Measurements from ENCODE around the gene VPS8.
A peak's percentile ranks its signal among the peaks of the same experiment; 100 is the strongest.

The VPS8 gene

DNA sequence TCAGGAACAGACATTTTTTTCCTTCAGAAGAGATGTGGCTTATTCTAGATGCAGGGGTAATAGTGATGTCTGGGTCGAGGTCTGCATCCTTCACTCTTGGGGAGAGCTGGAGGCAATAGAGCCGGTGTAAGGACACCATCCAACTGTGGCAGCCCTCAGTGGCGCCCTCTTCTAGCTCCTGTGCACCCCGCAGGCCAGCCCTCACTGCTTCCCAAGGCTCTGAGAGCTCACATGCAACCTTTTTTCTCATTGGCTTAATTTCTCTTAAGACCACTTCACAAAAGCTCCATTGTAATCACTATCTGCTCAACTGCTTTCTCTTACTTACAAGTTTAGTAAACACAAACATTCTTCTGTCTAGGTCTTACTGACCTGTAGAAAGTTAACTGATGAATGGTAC lies 3.9 kb upstream of the VPS8 start:
- Histone ChIP-seq H3K4me3 (ENCODE audit: low read length) (no peak overlapping the region), H3K4me1 (ENCODE audit: control insufficient read depth, insufficient read depth, low read length) (peaks cover 5% of the 10 kb centered on the region), H3K9ac (ENCODE audit: low read length) (no peak overlapping the region), H3K36me3 (ENCODE audit: control insufficient read depth, insufficient read depth, low read length) (no peaks in the 10 kb centered on the region), H3K27me3 (ENCODE audit: control insufficient read depth, insufficient read depth, low read length) (no peaks in the 10 kb centered on the region), H3K27ac (ENCODE audit: low read depth, low read length) (no peak overlapping the region)

DNA sequence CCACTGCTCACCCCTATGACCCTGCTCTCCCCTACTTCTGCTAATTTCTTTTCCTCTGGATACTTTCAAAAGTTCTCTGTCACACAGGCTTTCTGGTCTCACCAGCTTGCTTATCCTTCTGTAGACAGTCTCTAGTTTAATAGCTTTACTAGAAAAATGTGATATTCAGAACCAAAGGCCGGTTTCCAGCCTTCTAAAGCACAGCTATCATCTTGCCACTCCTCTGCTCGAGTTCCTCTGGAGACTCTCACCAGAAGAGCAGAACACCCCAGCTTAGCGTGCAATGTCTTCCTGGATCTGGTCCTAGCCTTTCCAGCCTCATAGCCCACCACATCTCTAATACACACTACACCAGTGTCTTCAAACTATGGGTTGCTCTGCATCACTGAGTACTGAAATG lies 1.8 kb upstream of the VPS8 start:
- H3K4me3 ChIP-seq (ENCODE audit: low read length) = no peak overlapping the region
- no peaks in the 10 kb centered on the region for H3K27me3 ChIP-seq (ENCODE audit: control insufficient read depth, insufficient read depth, low read length)
- no peak overlapping the region for H3K9ac ChIP-seq (ENCODE audit: low read length)
- no peak overlapping the region for H3K27ac ChIP-seq (ENCODE audit: low read depth, low read length)
- peaks cover 6% of the 10 kb centered on the region for H3K4me1 ChIP-seq (ENCODE audit: control insufficient read depth, insufficient read depth, low read length)
- H3K36me3 ChIP-seq (ENCODE audit: control insufficient read depth, insufficient read depth, low read length) = no peaks in the 10 kb centered on the region

DNA sequence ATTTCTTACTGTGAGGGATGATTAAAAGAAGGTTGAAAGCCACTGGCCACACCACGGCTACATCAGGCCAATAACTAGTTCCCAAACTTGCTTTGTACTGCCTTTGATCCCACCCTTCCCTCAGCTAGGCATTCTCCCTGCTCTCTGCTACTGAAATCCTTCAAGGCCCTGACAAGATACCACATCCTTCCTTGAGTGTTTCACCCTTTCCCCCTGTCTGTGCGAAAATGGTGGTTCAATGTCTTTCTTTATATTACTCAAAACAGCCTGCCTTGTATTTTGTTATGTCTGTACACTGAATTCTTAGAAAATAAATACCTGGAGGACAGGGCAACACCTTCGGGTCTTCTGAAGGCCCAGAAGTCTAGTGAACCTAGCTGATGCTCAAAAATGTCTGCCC lies 932 bp upstream of the VPS8 start:
- Histone ChIP-seq H3K36me3 (ENCODE audit: control insufficient read depth, insufficient read depth, low read length) (no peaks in the 10 kb centered on the region), H3K27me3 (ENCODE audit: control insufficient read depth, insufficient read depth, low read length) (no peaks in the 10 kb centered on the region), H3K4me3 (ENCODE audit: low read length) (no peak overlapping the region), H3K27ac (ENCODE audit: low read depth, low read length) (no peak overlapping the region), H3K4me1 (ENCODE audit: control insufficient read depth, insufficient read depth, low read length) (peaks cover 6% of the 10 kb centered on the region), H3K9ac (ENCODE audit: low read length) (no peak overlapping the region)

DNA sequence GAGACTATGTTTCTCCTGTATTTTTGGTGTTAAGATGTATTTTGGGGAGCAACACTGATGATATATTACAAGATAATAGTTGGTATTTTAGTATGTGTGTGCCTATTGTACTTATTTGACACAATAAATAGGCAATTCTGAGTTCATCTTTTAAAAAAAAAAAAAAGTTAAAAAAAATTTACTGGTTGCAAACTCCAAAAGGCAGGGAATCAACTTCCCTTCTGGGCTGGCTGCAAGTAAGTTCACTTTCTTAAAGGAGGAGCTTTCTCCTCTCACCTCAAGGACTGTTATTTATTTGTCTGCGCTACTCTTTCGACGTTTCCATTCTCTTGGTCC lies 335 bp upstream of the VPS8 start:
- Histone ChIP-seq H3K36me3 (ENCODE audit: control insufficient read depth, insufficient read depth, low read length) (no peaks in the 10 kb centered on the region), H3K27ac (ENCODE audit: low read depth, low read length) (no peak overlapping the region), H3K4me3 (ENCODE audit: low read length) (peak overlapping the region; percentile 63), H3K9ac (ENCODE audit: low read length) (no peak overlapping the region), H3K27me3 (ENCODE audit: control insufficient read depth, insufficient read depth, low read length) (no peaks in the 10 kb centered on the region), H3K4me1 (ENCODE audit: control insufficient read depth, insufficient read depth, low read length) (peaks cover 6% of the 10 kb centered on the region)

DNA sequence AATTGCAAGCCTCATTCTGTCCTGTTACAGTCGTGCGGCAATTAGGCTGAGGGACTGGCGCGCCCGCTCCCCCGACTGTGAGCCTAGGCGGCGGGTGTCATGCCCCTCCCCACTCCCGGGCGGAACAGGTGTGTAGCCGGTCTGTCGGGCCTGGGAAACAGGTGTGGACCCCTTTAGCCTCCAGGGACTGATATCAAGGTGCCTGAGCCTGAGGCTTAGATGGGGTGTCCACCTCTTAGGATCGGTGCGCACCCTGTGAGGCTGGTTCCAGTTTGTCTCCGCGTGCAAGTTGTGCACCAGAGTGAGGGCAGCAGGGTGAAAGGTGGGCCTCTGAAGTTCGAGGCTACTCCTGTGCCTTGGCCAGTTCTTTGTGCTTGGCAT lies 686 bp downstream of the VPS8 start:
- no peaks in the 10 kb centered on the region for H3K27me3 ChIP-seq (ENCODE audit: control insufficient read depth, insufficient read depth, low read length)
- H3K9ac ChIP-seq (ENCODE audit: low read length) = peak overlapping the region; percentile 46
- H3K4me1 ChIP-seq (ENCODE audit: control insufficient read depth, insufficient read depth, low read length) = peaks cover 6% of the 10 kb centered on the region
- no peak overlapping the region for H3K27ac ChIP-seq (ENCODE audit: low read depth, low read length)
- H3K4me3 ChIP-seq (ENCODE audit: low read length) = peak overlapping the region; percentile 87
- no peaks in the 10 kb centered on the region for H3K36me3 ChIP-seq (ENCODE audit: control insufficient read depth, insufficient read depth, low read length)

DNA sequence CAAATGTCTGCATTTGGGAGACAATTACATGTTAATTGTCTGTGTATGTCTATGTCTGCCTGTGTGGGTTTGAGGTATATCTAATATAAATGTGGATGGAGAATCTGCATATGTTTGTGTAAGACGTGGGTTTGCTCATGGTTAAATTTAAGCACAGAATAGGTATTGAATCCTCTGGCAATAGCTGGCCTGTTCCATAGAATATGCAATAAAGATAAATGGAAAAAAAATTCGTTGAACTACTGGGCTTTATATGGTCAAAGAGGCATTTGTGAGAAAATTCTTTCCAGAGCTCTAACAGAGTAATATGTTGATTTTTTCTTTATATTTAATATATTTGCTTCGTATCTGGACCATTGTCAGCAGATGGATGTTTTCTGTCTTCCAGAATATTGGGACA lies 1.4 kb downstream of the VPS8 start:
- Histone ChIP-seq H3K36me3 (ENCODE audit: control insufficient read depth, insufficient read depth, low read length) (no peaks in the 10 kb centered on the region), H3K9ac (ENCODE audit: low read length) (no peak overlapping the region), H3K27ac (ENCODE audit: low read depth, low read length) (no peak overlapping the region), H3K4me3 (ENCODE audit: low read length) (peak overlapping the region; percentile 87), H3K27me3 (ENCODE audit: control insufficient read depth, insufficient read depth, low read length) (no peaks in the 10 kb centered on the region), H3K4me1 (ENCODE audit: control insufficient read depth, insufficient read depth, low read length) (peaks cover 6% of the 10 kb centered on the region)

DNA sequence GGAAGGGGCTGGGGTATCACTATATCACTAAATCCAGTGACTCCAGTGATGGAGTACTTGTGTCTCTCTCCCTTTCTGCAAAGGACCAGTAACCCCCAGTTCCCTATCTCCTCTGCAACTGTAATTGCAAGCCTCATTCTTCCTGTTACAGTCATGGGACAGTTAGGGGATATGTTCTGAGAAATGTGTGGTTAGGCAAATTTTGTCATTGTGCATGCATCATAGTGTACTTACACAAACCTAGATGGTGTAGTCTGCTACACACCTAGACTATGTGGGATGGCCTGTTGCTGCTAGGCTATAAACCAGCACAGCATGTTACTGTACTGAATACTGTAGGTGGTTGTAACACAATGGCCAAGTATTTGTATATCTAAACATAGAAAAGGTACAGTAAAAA lies 2.2 kb downstream of the VPS8 start:
- H3K4me1 ChIP-seq (ENCODE audit: control insufficient read depth, insufficient read depth, low read length) = peaks cover 6% of the 10 kb centered on the region
- no peak overlapping the region for H3K9ac ChIP-seq (ENCODE audit: low read length)
- H3K4me3 ChIP-seq (ENCODE audit: low read length) = no peak overlapping the region
- H3K36me3 ChIP-seq (ENCODE audit: control insufficient read depth, insufficient read depth, low read length) = no peaks in the 10 kb centered on the region
- H3K27ac ChIP-seq (ENCODE audit: low read depth, low read length) = no peak overlapping the region
- no peaks in the 10 kb centered on the region for H3K27me3 ChIP-seq (ENCODE audit: control insufficient read depth, insufficient read depth, low read length)

DNA sequence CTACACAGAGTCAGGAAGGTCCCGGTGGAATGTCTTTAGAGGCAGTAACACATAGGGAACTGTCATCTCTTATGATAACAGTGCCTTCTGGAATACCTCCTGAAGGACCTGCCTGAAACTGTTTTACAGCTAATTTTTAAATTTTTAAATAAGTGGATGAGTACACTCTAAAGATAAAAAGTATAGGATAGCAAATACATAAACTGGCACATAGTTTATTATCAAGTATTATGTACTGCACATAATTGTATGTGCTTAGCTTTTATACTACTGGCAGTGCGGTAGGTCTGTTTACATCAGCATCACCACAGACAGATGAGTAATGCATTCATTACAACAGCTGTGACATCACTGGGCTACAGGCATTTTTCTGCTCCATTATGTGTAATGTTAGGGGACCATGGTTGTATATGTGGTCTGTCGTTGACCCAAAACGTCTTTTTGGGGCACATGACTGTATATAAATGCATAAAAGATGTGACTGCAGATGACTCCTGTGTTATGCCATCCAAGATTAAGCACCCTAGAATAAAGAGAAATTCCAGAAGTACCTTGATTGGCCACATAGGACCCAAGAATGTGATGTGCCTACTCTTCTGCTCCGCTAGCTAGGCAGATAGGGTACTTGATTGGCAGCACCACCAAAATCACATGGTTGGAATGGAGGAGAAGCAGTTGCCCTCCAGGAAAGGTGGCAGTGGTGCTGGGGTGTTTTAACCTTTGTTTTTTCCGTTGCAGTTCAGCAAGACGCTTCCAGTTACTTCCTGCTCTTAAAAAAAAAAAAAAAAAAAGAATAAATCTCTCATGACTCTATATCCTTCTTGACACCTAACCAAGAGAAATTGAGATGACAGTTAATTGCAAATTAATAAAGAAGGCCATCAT lies 3.3 kb downstream of the VPS8 start:
- no peaks in the 10 kb centered on the region for H3K27me3 ChIP-seq (ENCODE audit: control insufficient read depth, insufficient read depth, low read length)
- H3K27ac ChIP-seq (ENCODE audit: low read depth, low read length) = no peak overlapping the region
- no peak overlapping the region for H3K9ac ChIP-seq (ENCODE audit: low read length)
- no peak overlapping the region for H3K4me3 ChIP-seq (ENCODE audit: low read length)
- peaks cover 6% of the 10 kb centered on the region for H3K4me1 ChIP-seq (ENCODE audit: control insufficient read depth, insufficient read depth, low read length)
- no peaks in the 10 kb centered on the region for H3K36me3 ChIP-seq (ENCODE audit: control insufficient read depth, insufficient read depth, low read length)

DNA sequence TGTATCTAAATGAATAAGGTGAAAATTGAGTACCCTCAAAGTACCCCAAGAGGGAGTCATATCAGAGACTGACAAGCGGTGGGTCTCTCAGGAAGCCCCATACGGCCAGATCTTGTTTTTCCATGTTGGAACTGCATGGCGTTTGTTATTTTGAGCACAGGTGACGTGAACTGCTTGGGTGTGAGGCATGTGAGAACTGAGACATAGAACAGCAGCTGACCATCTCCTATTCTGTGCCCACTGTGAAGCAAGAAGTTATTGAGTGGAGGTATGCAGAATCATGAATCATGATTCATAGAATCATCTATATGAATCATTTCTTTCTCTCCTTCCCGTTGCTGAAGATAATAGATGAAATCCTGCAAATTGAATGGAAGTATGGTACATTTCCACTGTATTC lies 4.6 kb downstream of the VPS8 start:
- Histone ChIP-seq H3K27ac (ENCODE audit: low read depth, low read length) (no peak overlapping the region), H3K27me3 (ENCODE audit: control insufficient read depth, insufficient read depth, low read length) (no peaks in the 10 kb centered on the region), H3K4me3 (ENCODE audit: low read length) (no peak overlapping the region), H3K9ac (ENCODE audit: low read length) (no peak overlapping the region), H3K4me1 (ENCODE audit: control insufficient read depth, insufficient read depth, low read length) (peaks cover 6% of the 10 kb centered on the region), H3K36me3 (ENCODE audit: control insufficient read depth, insufficient read depth, low read length) (no peaks in the 10 kb centered on the region)

DNA sequence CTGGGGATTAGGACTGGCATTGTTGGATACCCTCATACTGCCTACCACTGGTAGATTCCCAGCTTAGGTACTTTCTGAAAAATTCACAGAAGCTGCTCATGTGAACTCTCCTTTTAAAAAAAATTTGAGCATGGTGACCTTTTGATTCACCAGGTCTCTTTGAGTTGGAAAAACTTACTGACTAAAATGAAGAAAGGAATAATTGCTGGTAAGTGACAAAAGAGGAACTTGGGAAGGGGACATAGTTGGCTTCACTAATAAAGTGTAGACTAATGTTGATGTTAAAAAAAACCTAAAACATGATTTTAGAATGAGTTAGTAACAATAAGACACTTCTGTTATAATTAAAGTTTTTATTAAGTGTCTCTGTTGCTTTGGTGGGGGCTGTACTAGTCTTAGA lies 8.6 kb downstream of the VPS8 start:
- Histone ChIP-seq H3K4me1 (ENCODE audit: control insufficient read depth, insufficient read depth, low read length) (no peaks in the 10 kb centered on the region), H3K27ac (ENCODE audit: low read depth, low read length) (no peak overlapping the region), H3K9ac (ENCODE audit: low read length) (no peak overlapping the region), H3K4me3 (ENCODE audit: low read length) (no peak overlapping the region), H3K36me3 (ENCODE audit: control insufficient read depth, insufficient read depth, low read length) (no peaks in the 10 kb centered on the region), H3K27me3 (ENCODE audit: control insufficient read depth, insufficient read depth, low read length) (no peaks in the 10 kb centered on the region)

DNA sequence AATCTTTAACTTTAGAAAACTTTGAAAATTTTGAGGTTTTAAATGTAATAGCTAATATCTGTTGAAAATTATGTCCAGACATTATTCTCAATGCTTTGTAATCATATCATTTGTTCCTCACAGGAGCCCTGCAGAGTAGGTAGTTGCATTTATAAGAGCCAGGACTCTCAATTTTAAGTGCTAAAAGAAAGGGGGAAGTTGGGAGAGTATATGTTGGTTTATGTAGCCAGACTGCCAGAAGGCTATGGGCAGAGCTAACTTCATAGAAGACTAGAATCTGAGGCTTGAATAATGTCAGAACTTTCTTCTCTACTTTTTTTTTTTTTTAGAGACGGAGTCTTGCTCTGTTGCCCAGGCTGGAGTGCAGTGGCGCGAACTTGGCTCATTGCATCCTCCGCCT lies 9.1 kb downstream of the VPS8 start:
- H3K9ac ChIP-seq (ENCODE audit: low read length) = no peak overlapping the region
- no peak overlapping the region for H3K4me3 ChIP-seq (ENCODE audit: low read length)
- no peak overlapping the region for H3K27ac ChIP-seq (ENCODE audit: low read depth, low read length)
- no peaks in the 10 kb centered on the region for H3K27me3 ChIP-seq (ENCODE audit: control insufficient read depth, insufficient read depth, low read length)
- H3K4me1 ChIP-seq (ENCODE audit: control insufficient read depth, insufficient read depth, low read length) = no peaks in the 10 kb centered on the region
- no peaks in the 10 kb centered on the region for H3K36me3 ChIP-seq (ENCODE audit: control insufficient read depth, insufficient read depth, low read length)

DNA sequence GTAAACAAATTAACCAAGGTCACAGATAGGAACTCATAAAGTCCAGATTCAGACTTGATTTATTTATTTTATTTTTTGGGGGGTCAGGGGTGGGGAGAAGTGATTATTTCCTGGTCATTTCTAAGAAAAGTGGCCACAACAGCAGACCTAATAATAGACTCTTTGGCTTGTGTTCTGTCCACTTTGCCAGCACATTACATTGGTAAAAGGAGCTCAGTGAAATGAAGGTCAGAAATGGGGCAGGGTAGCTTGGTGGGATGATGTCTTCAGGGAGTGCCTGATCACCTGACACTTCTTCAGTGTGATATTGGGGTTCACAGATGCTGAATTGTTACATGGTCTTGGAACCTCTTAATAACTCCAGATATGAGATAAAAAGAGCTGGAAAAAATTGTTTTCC lies 10.1 kb downstream of the VPS8 start:
- no peaks in the 10 kb centered on the region for H3K27me3 ChIP-seq (ENCODE audit: control insufficient read depth, insufficient read depth, low read length)
- H3K27ac ChIP-seq (ENCODE audit: low read depth, low read length) = no peak overlapping the region
- no peak overlapping the region for H3K4me3 ChIP-seq (ENCODE audit: low read length)
- no peaks in the 10 kb centered on the region for H3K4me1 ChIP-seq (ENCODE audit: control insufficient read depth, insufficient read depth, low read length)
- H3K36me3 ChIP-seq (ENCODE audit: control insufficient read depth, insufficient read depth, low read length) = no peaks in the 10 kb centered on the region
- no peak overlapping the region for H3K9ac ChIP-seq (ENCODE audit: low read length)

DNA sequence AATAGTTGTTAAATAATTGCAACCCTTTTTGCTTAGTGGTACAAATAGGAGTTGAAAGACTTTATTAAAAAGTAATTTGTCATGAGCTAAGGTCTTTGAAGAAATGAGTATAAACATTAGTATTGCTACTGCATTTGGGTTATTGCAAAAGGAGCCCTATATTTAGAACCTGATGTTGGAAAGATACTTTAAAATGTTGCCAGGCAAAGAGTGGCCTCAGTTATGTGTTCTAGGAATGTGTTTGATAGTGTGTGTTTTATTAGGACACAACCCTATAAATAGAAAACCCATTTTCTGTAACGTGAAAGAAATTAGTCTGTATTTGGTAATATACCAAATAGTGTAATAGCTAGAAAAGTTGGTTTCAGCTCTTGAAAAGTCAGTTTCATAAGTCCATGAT lies 10.7 kb downstream of the VPS8 start:
- H3K36me3 ChIP-seq (ENCODE audit: control insufficient read depth, insufficient read depth, low read length) = no peaks in the 10 kb centered on the region
- no peak overlapping the region for H3K9ac ChIP-seq (ENCODE audit: low read length)
- no peak overlapping the region for H3K4me3 ChIP-seq (ENCODE audit: low read length)
- no peaks in the 10 kb centered on the region for H3K4me1 ChIP-seq (ENCODE audit: control insufficient read depth, insufficient read depth, low read length)
- no peaks in the 10 kb centered on the region for H3K27me3 ChIP-seq (ENCODE audit: control insufficient read depth, insufficient read depth, low read length)
- no peak overlapping the region for H3K27ac ChIP-seq (ENCODE audit: low read depth, low read length)
